T-helper 1 cell (primary cell): ENCODE results near the gene CENPU.

ENCODE experiments used
- DNase-seq, 5 donors: peaks; one replicate each; pipeline ENCODE4 v3.0.0-alpha.2; 2012 to 2020

The CENPU gene

GRCh38 chr4:184705692-184706091, 28.2 kb downstream of the CENPU start:
- peak in 1 of 5 donors; percentile 83 for DNase-seq

GRCh38 chr4:184702114-184702513, 31.8 kb downstream of the CENPU start:
- no peak for DNase-seq

- no peak for DNase-seq
Measured at GRCh38 chr4:184699941-184700340, 34.0 kb downstream of the CENPU start.

GRCh38 chr4:184697956-184698355, 35.9 kb downstream of the CENPU start:
- no peak for DNase-seq

- no peak for DNase-seq
Measured at GRCh38 chr4:184695178-184695896, 38.6 kb downstream of the CENPU start.

- DNase-seq = no peak
Measured at GRCh38 chr4:184694412-184694956, 39.4 kb downstream of the CENPU start.

- DNase-seq = no peak
Measured at GRCh38 chr4:184693056-184693455, 40.8 kb downstream of the CENPU start.

GRCh38 chr4:184689681-184690080, 44.2 kb downstream of the CENPU start:
- DNase-seq = no peak

- DNase-seq = peak in 1 of 5 donors; percentile 35
Measured at GRCh38 chr4:184688447-184688846, 45.4 kb downstream of the CENPU start.

GRCh38 chr4:184688005-184688404, 45.9 kb downstream of the CENPU start:
- no peak for DNase-seq

- no peak for DNase-seq
Measured at GRCh38 chr4:184684491-184685189, 49.3 kb downstream of the CENPU start.

GRCh38 chr4:184681916-184682315, 52.0 kb downstream of the CENPU start:
- DNase-seq = no peak

- no peak for DNase-seq
Measured at GRCh38 chr4:184680698-184681097, 53.2 kb downstream of the CENPU start.

GRCh38 chr4:184675821-184676492, 57.9 kb downstream of the CENPU start:
- DNase-seq = no peak

- DNase-seq = no peak
Measured at GRCh38 chr4:184675018-184675417, 58.9 kb downstream of the CENPU start.

GRCh38 chr4:184674011-184674410, 59.9 kb downstream of the CENPU start:
- no peak for DNase-seq

GRCh38 chr4:184672741-184673140, 61.2 kb downstream of the CENPU start:
- no peak for DNase-seq

GRCh38 chr4:184671101-184671500, 62.8 kb downstream of the CENPU start:
- no peak for DNase-seq

- no peak for DNase-seq
Measured at GRCh38 chr4:184669251-184669650, 64.6 kb downstream of the CENPU start.

GRCh38 chr4:184668511-184669114, 65.3 kb downstream of the CENPU start:
- peak in 1 of 5 donors; percentile 86 for DNase-seq

- no peak for DNase-seq
Measured at GRCh38 chr4:184668096-184668495, 65.8 kb downstream of the CENPU start.

- DNase-seq = no peak
Measured at GRCh38 chr4:184666670-184667069, 67.2 kb downstream of the CENPU start.
